Measurements from ENCODE around the gene HLA-A. TPM values are rescaled to one million over a fixed set of nuclear protein-coding genes. Genes with fewer than 3 reads are reported as not detected.

The HLA-A gene
- polyA plus RNA-seq, 1 experiment: 368 TPM

- Histone ChIP-seq H3K4me3 (ENCODE audit: low read depth, low read length) (no peak overlapping the region), H3K9me3 (ENCODE audit: control insufficient read depth, insufficient read depth, low read length) (no peaks in the 10 kb centered on the region; the same call in 1 of the 2 replicates), H3K27ac (ENCODE audit: low read depth, low read length) (no peak overlapping the region), H3K27me3 (ENCODE audit: control insufficient read depth, insufficient read depth, low read length) (peaks cover 17% of the 10 kb centered on the region)
- POLR2A ChIA-PET: no interaction called here
- TF ChIP-seq, protein P1, sequence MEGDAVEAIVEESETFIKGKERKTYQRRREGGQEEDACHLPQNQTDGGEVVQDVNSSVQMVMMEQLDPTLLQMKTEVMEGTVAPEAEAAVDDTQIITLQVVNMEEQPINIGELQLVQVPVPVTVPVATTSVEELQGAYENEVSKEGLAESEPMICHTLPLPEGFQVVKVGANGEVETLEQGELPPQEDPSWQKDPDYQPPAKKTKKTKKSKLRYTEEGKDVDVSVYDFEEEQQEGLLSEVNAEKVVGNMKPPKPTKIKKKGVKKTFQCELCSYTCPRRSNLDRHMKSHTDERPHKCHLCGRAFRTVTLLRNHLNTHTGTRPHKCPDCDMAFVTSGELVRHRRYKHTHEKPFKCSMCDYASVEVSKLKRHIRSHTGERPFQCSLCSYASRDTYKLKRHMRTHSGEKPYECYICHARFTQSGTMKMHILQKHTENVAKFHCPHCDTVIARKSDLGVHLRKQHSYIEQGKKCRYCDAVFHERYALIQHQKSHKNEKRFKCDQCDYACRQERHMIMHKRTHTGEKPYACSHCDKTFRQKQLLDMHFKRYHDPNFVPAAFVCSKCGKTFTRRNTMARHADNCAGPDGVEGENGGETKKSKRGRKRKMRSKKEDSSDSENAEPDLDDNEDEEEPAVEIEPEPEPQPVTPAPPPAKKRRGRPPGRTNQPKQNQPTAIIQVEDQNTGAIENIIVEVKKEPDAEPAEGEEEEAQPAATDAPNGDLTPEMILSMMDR (IDR thresholded peaks at IDR 0.05; ENCODE audit: low read depth, low read length): no peak
- no peak for DNase-seq (ENCODE audit: low read depth, low spot score)
- CTCF ChIA-PET: no interaction called here
Observed at GRCh38 chr6:29980511-29980910, 38.2 kb downstream of the HLA-A start.

DNA sequence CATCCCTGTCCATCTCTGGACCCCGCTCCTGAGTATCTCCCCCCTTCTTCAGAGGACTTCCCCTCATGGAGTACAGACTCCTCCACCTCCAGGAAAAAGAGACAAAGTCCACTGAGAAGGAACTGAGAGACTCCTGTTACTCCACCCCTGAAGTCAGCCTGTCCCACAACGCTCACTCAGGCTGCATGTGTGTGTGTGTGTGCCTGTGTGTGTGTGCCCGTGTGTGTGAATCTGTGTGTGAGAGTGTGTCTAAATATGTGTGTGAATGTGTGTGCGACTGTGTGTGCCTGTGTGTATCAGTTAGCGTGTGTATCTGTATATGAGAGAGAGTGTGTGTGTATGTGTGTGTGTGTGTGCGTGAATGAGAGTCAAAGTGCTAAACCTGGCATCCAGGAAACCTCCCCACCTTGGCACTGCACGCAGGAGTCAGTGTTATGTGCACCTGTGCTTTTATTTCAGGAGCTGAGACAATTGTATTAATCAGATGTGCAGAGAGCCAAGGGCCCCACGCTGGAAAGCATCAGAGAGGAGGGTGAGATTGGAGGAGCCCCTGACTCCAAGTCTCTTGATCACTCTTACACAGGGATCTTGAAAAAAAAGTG, 39.0 kb downstream of the HLA-A start:
- ChIA-PET POLR2A (no interaction called here), CTCF (no interaction called here)
- no peak for DNase-seq (ENCODE audit: low read depth, low spot score)
- no peak overlapping the region for H3K27ac ChIP-seq (ENCODE audit: low read depth, low read length)
- H3K4me3 ChIP-seq (ENCODE audit: low read depth, low read length): no peak overlapping the region
- H3K9me3 ChIP-seq (ENCODE audit: control insufficient read depth, insufficient read depth, low read length): no peaks in the 10 kb centered on the region
- TF ChIP-seq, protein P1 (IDR thresholded peaks at IDR 0.05; ENCODE audit: low read depth, low read length): no peak
- H3K27me3 ChIP-seq (ENCODE audit: control insufficient read depth, insufficient read depth, low read length): peaks cover 13% of the 10 kb centered on the region

- no peak for DNase-seq (ENCODE audit: low read depth, low spot score)
- TF ChIP-seq, protein P1 (IDR thresholded peaks at IDR 0.05; ENCODE audit: low read depth, low read length): no peak
- Histone ChIP-seq H3K4me3 (ENCODE audit: low read depth, low read length) (no peak overlapping the region), H3K27me3 (ENCODE audit: control insufficient read depth, insufficient read depth, low read length) (peaks cover 13% of the 10 kb centered on the region), H3K9me3 (ENCODE audit: control insufficient read depth, insufficient read depth, low read length) (no peaks in the 10 kb centered on the region), H3K27ac (ENCODE audit: low read depth, low read length) (no peak overlapping the region)
- CTCF ChIA-PET: no interaction called here
- POLR2A ChIA-PET: no interaction called here
Observed at GRCh38 chr6:29982097-29982496, 39.8 kb downstream of the HLA-A start.

GRCh38 chr6:29984232-29984631, 41.9 kb downstream of the HLA-A start:
- H3K9me3 ChIP-seq (ENCODE audit: control insufficient read depth, insufficient read depth, low read length): no peaks in the 10 kb centered on the region
- no peak for DNase-seq (ENCODE audit: low read depth, low spot score)
- ChIA-PET CTCF (no interaction called here), POLR2A (no interaction called here)
- TF ChIP-seq, protein P1 (IDR thresholded peaks at IDR 0.05; ENCODE audit: low read depth, low read length): no peak
- H3K27ac ChIP-seq (ENCODE audit: low read depth, low read length): no peak overlapping the region
- peaks cover 13% of the 10 kb centered on the region for H3K27me3 ChIP-seq (ENCODE audit: control insufficient read depth, insufficient read depth, low read length)
- H3K4me3 ChIP-seq (ENCODE audit: low read depth, low read length): no peak overlapping the region

GRCh38 chr6:29984992-29985391, 42.7 kb downstream of the HLA-A start:
- DNase-seq (ENCODE audit: low read depth, low spot score): no peak
- no peak overlapping the region for H3K4me3 ChIP-seq (ENCODE audit: low read depth, low read length)
- CTCF ChIA-PET: no interaction called here
- H3K27ac ChIP-seq (ENCODE audit: low read depth, low read length): no peak overlapping the region
- POLR2A ChIA-PET: no interaction called here
- H3K9me3 ChIP-seq (ENCODE audit: control insufficient read depth, insufficient read depth, low read length): no peaks in the 10 kb centered on the region
- H3K27me3 ChIP-seq (ENCODE audit: control insufficient read depth, insufficient read depth, low read length): peaks cover 13% of the 10 kb centered on the region
- TF ChIP-seq, protein P1 (IDR thresholded peaks at IDR 0.05; ENCODE audit: low read depth, low read length): no peak
